ENCODE results near the gene GALNT18.

The GALNT18 gene

DNA sequence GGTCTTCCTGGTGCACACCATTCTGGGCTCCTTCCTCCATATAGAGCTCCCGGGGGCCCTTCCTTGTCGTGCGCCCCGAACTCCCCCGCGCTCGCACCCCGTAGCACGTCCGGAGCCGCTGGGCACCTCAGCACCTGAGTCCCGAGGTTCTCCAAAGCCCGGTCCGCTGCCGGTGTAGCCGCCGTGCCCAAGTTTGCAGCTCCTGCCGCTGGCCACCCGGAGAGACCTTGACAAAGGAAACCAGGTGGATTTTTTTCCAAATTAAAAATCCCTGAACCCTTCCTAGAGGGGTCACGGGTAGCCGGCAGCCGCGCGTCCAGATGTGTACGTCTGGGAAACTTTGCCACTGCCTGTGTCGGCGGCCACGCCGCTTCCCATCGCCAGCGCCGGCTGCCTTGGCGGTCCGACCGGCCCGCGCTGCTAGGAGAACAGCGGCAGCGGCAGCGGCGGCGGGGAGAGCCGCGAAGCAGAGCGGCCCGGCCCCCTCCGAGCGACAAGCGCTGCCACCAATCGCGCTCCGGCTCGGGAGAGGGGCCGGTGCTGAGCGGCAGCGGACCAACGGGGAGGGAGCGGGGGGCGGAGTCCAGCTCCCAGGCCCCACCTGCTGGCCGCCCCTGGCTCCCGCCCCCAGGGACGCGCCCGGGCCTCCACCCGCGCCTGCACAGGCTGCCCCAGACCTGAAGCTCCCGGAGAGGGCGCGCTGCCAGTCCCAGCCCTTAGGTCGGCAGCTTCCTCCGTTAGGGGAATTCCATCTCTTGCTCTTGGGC, at the start of gene GALNT18:
Gene GALNT18, minus strand, starts transcription at position 433 of the 767 bp plus-strand sequence.
- peak; percentile 70 to 88 for DNase-seq

DNA sequence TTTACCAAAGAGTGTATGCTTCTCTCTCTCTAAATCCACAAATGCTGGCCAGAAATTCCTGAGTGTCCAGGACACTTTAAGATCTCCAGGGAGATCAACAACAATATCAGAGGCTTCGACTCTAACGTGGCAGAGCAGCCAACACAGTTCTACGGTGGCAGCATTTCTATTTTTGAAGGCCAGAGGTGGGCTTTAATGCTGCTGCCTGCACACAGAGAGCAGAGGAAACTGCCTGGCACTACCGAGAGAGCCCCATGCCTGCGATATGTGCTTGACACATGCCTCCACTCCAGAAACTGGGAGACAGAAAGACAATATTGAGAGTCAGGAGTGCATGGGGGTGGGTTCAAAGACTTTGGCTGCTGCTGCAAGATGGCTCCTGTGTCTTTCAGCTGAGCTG, 48.8 kb upstream of the GALNT18 start:
- DNase-seq, result no peak

GRCh38 chr11:11669233-11669846, 47.5 kb upstream of the GALNT18 start:
- no peak for DNase-seq

GRCh38 chr11:11668781-11669180, 47.0 kb upstream of the GALNT18 start:
- no peak for DNase-seq

- DNase-seq, result no peak
Observed at GRCh38 chr11:11668274-11668673, 46.5 kb upstream of the GALNT18 start.

DNA sequence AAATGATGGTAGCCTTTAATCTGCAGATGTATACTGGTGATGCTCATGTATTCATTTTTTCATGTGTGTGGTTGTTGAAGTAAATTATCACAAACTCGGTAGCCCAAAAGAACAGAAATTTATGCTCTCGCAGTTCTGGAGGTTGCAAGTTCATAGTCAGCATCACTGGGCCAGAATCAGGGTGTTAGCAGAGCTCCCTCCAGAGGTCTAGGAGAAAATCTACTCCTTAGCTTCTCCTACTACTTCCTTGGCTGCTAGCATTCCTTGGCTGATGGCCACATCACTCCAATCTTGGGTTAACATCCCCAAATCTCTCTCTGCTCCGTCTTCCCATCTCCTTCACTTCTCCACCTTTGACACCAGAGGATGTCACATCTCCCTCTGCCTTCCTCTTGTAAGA, 45.3 kb upstream of the GALNT18 start:
- DNase-seq, result no peak

DNA sequence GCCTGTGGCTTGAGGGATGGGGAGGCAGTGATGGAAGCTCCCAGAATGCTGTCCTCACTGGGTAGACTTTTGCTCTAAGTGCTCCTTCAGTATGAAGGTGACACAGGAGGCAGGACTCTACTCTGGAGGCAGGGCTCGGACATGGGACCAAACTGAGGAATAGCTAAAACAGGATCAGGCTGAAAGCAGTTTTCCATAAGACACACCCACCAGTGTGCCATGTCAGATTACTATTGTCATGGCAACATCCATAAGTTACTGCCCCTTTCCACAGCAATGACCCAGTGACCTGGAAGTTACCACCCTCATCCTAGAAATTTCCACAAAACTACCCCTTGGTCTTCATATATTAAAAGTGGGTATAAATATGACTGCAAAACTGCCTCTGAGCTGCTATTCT, 43.6 kb upstream of the GALNT18 start:
- no peak for DNase-seq

DNA sequence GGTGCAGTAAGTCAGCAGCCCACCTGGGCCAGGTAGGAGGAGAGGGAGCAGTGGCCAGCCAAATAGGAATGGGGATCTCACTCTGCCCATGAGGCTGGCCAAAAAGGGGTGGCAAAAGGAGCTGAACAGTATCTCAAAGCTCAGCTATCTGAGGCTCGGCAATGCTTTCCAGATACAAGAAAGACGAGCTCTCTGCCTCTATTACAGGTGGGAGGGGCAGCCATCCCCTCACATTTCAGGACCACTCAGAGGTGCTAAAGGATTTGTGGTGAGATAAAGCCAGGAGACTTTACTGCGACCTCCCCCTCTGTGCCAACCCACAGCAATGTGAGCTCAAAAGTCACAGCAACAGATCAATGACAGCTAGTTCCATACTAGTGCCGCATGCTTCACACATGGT, 42.1 kb upstream of the GALNT18 start:
- DNase-seq, result no peak

- DNase-seq, result no peak
Observed at GRCh38 chr11:11662578-11662977, 40.8 kb upstream of the GALNT18 start.

DNA sequence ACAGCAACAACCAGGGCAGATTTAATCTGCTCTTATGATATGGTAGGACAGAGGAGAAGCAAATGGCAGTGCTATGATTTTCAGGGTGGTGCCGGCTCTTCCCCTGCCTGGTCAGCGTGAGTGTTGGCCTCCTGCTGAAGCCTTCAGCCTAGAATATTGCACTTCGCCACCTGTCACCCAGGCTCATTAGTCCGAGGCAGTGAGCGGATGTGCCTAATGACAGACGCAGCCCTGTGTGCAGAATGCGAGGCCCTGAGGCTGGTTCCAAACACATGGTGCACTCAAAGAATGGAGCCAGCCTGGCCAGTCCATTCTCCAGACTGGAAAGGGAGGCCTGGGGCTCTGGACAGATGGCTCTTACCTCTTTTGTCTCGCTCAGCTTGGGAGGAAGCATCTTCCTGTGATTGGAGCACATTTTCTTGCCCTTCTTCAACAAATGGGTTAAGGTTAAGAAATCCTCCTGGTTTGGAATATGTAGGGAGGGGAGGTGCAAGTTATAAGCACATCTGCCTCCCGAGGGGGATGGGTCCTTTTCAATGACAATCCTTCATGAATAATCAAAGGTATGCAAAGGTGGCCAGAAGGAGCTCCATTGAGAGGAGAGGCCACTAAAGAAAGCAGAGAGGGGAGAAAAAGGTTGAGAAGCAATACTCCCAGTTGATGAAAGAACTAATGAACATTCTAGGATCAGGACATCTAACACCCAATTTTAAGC, 39.7 kb upstream of the GALNT18 start:
- no peak for DNase-seq

DNA sequence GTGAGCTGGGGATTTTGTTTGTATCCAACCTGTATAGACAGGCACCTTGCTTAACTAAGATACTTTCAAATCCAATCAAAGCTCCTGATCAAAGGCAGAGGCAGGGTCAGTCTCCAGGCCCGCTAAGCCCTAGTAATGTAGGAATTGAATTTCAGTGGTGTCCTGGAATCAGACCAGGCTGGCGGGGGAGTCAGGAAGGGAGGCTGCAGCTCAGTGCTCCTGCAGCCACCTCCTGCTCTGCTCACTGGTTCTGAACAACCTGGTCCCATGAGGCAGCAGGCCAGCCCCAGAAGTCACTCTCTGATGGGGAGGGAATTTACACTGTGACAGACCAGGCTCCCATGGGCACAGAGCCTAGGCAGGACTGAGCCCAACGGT, 38.5 kb upstream of the GALNT18 start:
- DNase-seq, result no peak

- no peak for DNase-seq
Observed at GRCh38 chr11:11659567-11660362, 38.0 kb upstream of the GALNT18 start.

DNA sequence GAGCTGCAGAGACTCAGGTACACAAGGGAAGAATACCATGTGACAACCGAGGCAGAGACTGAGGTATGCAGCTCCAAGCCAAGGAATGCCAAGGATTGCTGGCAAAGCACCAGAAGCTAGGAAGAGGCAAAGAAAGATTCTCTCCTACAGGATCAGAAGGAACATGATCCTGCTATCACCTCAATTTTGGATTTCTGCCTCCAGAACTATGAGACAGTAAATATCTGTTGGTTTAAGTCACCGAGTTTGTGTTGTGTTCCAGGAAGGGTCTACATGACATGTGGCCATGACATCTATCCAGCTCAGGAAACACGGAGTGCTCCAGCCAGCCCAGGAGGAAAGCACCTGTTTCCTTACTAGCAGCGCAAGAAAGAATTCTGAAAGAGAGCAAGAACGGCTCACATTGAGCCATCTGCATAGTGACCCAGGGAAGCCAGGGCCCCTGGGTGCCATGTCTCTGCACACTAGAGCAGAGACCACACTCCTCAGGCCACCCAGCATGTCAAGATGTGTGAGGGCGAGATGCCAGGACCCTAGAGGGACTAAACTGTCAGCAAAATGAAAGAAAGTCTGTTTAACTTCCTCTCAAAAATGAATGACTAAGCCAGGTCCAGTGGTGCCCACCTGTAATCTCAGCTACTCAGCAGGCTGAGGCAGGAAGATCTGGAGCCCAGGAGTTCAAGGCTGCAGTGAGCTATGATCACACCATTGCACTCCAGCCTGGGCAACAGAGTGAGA, 35.6 kb upstream of the GALNT18 start:
- no peak for DNase-seq

GRCh38 chr11:11641581-11641980, 19.8 kb upstream of the GALNT18 start:
- no peak for DNase-seq

- DNase-seq, result no peak
Observed at GRCh38 chr11:11640996-11641395, 19.2 kb upstream of the GALNT18 start.

DNA sequence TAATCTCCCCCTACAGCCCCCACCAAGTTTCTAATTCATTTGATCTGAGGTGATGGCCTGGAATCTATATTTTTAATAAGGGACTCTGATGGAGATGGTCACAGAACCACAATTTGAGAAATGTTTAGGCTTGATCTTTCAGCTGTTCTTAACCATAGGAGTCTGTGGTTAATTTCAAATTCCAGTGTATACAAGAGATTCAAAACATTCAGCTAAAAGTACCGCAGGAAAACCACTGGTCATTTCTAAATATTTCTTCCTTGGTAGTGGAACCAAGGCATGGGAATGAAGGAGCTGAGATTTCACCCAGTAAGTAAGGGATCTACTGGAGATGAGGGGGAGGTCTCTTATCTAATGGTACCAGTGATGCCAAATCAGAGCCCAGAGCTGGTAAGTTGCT, 18.3 kb upstream of the GALNT18 start:
- DNase-seq, result no peak

DNA sequence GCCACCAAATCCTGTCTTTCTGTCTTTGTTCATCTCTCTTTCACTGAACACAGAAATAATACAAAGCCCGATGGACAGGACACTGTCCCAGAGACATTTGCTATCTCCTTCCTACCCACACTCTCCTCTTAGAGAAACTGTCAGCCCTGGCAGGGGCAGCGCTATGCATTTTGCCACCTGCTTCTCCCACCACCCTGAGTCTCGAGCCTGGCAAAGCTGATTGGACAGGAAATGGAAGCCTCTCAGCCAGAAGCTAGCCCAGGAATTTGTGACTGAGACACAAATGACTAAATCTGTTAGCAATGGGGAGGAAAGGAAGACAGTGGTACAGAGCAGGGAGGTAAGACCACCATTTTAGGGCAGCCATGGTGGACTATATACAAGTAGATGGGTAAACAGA, 14.9 kb upstream of the GALNT18 start:
- no peak for DNase-seq

GRCh38 chr11:11635443-11635842, 13.6 kb upstream of the GALNT18 start:
- DNase-seq, result no peak

DNA sequence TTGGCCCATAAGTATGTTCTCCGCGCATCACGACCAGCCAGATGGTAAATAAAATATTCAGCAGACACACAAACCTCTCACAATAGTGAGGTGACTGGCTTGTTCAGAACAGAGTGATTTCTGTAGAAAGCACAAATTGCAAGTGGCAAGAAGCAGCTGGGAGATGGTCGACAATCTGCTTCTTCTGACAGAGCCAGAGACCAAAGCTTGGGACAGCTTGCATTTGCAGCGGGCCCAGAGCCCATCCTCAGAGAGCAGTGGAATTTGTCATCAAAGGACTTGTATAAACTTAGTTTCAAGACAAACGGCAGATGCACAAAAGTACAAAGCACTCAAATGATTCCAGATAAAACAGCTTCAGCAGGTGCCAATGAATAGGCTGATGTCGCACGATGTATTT, 7.6 kb upstream of the GALNT18 start:
- DNase-seq, result no peak

- no peak for DNase-seq
Observed at GRCh38 chr11:11628651-11629050, 6.8 kb upstream of the GALNT18 start.

GRCh38 chr11:11626128-11626527, 4.3 kb upstream of the GALNT18 start:
- no peak for DNase-seq

DNA sequence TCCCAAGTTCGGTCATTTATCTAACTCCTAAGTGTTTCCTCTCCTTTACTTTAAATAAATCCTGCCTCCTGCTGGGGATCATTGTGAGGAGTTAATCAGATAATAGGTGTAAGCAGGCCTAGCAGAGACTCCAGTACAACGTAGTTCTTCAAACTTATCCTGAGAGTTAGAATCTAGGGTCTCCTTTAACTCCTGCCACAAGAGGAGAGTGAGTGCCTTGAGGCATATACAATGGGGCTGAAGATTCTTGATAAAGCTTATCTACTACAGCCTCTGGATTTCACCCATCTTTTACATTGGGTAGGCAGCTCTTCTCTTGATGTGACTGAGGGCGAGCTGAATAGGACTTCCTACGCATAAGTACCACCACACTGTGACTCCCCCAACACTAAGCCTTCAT, 3.1 kb upstream of the GALNT18 start:
- no peak for DNase-seq

DNA sequence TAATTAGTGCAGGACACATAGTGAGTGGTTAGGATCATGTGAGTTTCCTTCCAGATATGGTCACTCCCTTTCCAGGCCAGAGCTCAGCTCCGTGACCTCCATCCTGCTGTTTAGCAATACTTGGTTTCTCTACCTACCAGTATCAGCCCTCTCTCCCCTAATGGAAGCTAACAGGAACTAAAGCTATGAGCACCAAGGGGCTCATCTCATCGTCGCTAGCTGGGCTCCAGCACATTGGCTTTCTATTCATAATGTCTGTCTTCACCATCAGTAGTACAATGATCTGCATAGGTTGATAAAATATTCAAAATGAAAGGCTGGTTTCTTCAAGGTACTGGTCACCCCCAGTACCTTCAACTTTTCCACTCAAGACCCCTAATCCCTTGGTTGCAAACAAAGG, 2.4 kb upstream of the GALNT18 start:
- no peak for DNase-seq
